Bronchial epithelial cell (primary cell): ENCODE measurements around the gene TMEM263. TPM values are rescaled to one million over a fixed set of nuclear protein-coding genes. Genes with fewer than 3 reads are reported as not detected.
A peak's percentile ranks its signal among the peaks of the same experiment; 100 is the strongest.

Source experiments
- DNase-seq: peaks from one replicate; pipeline ENCODE4 v3.0.0-alpha.2; 2010; ENCODE audit warnings: low read depth
- FAIRE-seq: peaks from 2 replicates; lab custom pipeline; 2011; peaks lifted over from hg19 to GRCh38; lab: Jason Lieb, UNC
- H3K27me3 ChIP-seq: 2 replicates; pipeline ENCODE4 v1.5.1; 2011; ENCODE audit warnings: low read length; ENCODE audit not compliant: control insufficient read depth, insufficient read depth
- H3K36me3 ChIP-seq: 2 replicates; pipeline ENCODE4 v1.5.1; 2011; ENCODE audit warnings: low read length; ENCODE audit not compliant: control insufficient read depth, insufficient read depth
- H3K4me3 ChIP-seq: 2 replicates; pipeline ENCODE4 v1.5.1; 2011; ENCODE audit warnings: mild to moderate bottlenecking, low read depth, low read length, control low read depth
- total RNA-seq: library from RNA; depleted of rRNA; stranded (reverse); fragments of >200 nt; gene quantifications from 2 replicates; pipeline ENCODE4 v1.2.1, GENCODE V29; 2014
- TF ChIP-seq, protein P1 (sequence below): IDR thresholded peaks from 2 replicates; pipeline ENCODE4 v1.5.1; 2011; ENCODE audit warnings: mild to moderate bottlenecking, moderate library complexity, low read length, control low read depth, inconsistent platforms; ENCODE audit not compliant: insufficient read depth, severe bottlenecking

Gene TMEM263
- total RNA-seq, 1 donor from 2014 or later, result 26.6 TPM

- TF ChIP-seq, protein P1, sequence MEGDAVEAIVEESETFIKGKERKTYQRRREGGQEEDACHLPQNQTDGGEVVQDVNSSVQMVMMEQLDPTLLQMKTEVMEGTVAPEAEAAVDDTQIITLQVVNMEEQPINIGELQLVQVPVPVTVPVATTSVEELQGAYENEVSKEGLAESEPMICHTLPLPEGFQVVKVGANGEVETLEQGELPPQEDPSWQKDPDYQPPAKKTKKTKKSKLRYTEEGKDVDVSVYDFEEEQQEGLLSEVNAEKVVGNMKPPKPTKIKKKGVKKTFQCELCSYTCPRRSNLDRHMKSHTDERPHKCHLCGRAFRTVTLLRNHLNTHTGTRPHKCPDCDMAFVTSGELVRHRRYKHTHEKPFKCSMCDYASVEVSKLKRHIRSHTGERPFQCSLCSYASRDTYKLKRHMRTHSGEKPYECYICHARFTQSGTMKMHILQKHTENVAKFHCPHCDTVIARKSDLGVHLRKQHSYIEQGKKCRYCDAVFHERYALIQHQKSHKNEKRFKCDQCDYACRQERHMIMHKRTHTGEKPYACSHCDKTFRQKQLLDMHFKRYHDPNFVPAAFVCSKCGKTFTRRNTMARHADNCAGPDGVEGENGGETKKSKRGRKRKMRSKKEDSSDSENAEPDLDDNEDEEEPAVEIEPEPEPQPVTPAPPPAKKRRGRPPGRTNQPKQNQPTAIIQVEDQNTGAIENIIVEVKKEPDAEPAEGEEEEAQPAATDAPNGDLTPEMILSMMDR, result no peak
- no peak for DNase-seq
- Histone ChIP-seq H3K4me3 (no peak overlapping the region), H3K36me3 (no peaks in the 10 kb centered on the region), H3K27me3 (no peaks in the 10 kb centered on the region)
- FAIRE-seq, result no peak
Observed at GRCh38 chr12:106953352-106954250, 2.1 kb upstream of the TMEM263 start.

- FAIRE-seq (no peak), DNase-seq (peak; percentile 42)
- no peaks in the 10 kb centered on the region for H3K27me3 ChIP-seq
- H3K36me3 ChIP-seq, result no peaks in the 10 kb centered on the region
- peak overlapping the region; percentile 68 for H3K4me3 ChIP-seq
- TF ChIP-seq, protein P1, result no peak
Observed at GRCh38 chr12:106954462-106955376, 988 bp upstream of the TMEM263 start.

DNA sequence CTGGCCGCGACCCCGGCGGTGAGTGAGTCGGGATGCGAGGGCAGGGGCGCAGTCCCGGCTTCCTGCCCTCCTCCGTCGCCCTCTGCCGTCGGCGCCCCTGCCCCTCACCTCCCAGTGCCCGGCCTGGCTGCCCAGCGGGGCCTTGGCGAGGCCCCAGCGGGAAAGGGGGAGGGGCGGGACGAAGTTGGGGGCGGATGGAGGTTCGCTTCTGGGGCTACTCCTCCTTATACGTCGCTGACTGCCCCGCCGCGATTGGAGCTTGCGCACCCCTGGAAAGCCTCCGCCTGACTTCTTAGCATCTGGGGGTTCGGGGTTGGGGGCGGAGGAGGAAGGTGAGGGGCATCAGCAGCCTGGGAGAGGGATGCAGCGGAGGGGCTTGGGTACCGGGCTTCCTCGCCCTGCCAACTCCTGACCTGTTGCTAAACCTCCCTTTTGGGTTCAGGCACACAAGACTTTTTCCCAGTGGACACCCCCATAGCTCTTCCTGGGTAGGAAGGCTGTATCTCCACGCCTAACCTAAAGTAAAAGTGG is 406 bp downstream of the TMEM263 start:
- FAIRE-seq (no peak), DNase-seq (no peak)
- Histone ChIP-seq H3K36me3 (no peaks in the 10 kb centered on the region), H3K27me3 (no peaks in the 10 kb centered on the region), H3K4me3 (peak overlapping the region; percentile 68)
- TF ChIP-seq, protein P1, result no peak

DNA sequence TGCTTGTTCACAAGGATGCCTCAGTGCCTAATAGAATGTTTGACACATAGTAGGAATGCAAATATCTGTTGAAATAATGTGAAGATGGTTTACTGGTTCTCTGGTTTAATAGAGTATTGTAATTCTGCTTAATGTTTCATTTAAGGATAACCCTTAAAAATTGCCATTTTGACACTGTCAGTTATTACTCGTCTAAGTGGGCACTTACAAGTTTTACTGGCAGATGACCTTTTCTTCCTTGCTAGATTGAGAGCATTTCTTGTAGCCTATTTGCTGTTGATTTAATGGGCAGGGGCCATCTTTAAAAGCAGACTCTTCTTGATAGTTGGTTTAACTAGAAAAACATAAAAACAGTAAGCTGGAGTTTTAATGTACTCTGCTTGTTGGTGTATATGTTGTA is 1.9 kb downstream of the TMEM263 start:
- Histone ChIP-seq H3K27me3 (no peaks in the 10 kb centered on the region), H3K4me3 (peak overlapping the region; percentile 68), H3K36me3 (no peaks in the 10 kb centered on the region)
- DNase-seq, result no peak
- TF ChIP-seq, protein P1, result no peak
- no peak for FAIRE-seq

GRCh38 chr12:106960443-106960842 is 4.7 kb downstream of the TMEM263 start:
- TF ChIP-seq, protein P1, result no peak
- no peaks in the 10 kb centered on the region for H3K27me3 ChIP-seq
- no peak for FAIRE-seq

More at GRCh38 chr12:106960443-106960842, 4.7 kb downstream of the TMEM263 start:
- Histone ChIP-seq H3K36me3 (no peaks in the 10 kb centered on the region), H3K4me3 (no peak overlapping the region)
- no peak for DNase-seq
